D721Med (cell line): ENCODE data around the gene ANP32B.
"Not testable (repeated sequence)": the region's sequence is repeated elsewhere in the genome, so short reads cannot be mapped to it uniquely, and the experiment has no call there.

ENCODE experiments used
- DNase-seq: peaks from one replicate; pipeline ENCODE4 v3.0.0; 2011; ENCODE audit warnings: low spot score; ENCODE audit not compliant: insufficient read length
- FAIRE-seq: peaks from 2 replicates; lab custom pipeline; 2011; peaks lifted over from hg19 to GRCh38; lab: Jason Lieb, UNC
- CTCF ChIP-seq: IDR thresholded peaks from 2 replicates; pipeline ENCODE4 v1.5.1; 2012; ENCODE audit warnings: mild to moderate bottlenecking, control low read depth; ENCODE audit not compliant: insufficient read depth; ENCODE audit errors: missing control alignments

ANP32B gene

GRCh38 chr9:98017306-98017705 lies 34.2 kb downstream of the ANP32B start:
- no peak for DNase-seq
- FAIRE-seq: no peak

GRCh38 chr9:98018347-98018746 lies 35.2 kb downstream of the ANP32B start:
- FAIRE-seq: no peak
- no peak for DNase-seq
- TF ChIP-seq CTCF: no peak

More at GRCh38 chr9:98017306-98017705, 34.2 kb downstream of the ANP32B start:
- no peak for TF ChIP-seq CTCF

DNA sequence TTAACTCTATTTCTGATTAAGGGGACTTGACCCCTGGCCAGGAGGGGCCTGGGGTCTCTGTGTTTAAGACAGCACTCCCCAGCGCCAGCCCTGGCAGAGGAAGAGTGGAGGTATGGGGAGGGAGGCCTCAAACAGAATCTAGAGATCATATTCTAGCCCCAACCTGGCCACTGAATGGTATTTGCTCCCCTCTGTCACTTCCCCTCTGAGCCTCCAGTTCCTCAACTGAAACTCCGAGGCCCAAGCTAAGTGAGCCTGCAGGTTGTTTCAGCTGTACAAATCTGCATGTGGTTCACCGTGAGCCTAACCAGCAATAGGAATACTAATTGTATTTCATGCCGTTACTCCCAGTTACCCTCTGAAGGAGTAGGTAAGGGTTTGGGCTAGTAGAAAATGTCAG lies 36.0 kb downstream of the ANP32B start:
- FAIRE-seq (no peak), DNase-seq (no peak)
- no peak for TF ChIP-seq CTCF

GRCh38 chr9:98019869-98020268 lies 36.7 kb downstream of the ANP32B start:
- FAIRE-seq, DNase-seq: not testable (repeated sequence)

GRCh38 chr9:98020476-98021145 lies 37.5 kb downstream of the ANP32B start:
- FAIRE-seq: no peak
- no peak for DNase-seq

GRCh38 chr9:98021306-98022040 lies 38.3 kb downstream of the ANP32B start:
- FAIRE-seq: no peak
- no peak for TF ChIP-seq CTCF
- DNase-seq: no peak

More at GRCh38 chr9:98020476-98021145, 37.5 kb downstream of the ANP32B start:
- no peak for TF ChIP-seq CTCF

- no peak for FAIRE-seq
- no peak for TF ChIP-seq CTCF
- DNase-seq: no peak
These were observed 39.3 kb downstream of the ANP32B start for GRCh38 chr9:98022447-98022846.
